Measurements from ENCODE around the gene TMEM270.
A peak's percentile ranks its signal among the peaks of the same experiment; 100 is the strongest.
"Not testable (repeated sequence)": the region's sequence is repeated elsewhere in the genome, so short reads cannot be mapped to it uniquely, and the experiment has no call there.

Gene TMEM270

GRCh38 chr7:73869011-73869798 is 8.2 kb downstream of the TMEM270 start:
- H3K4me1 Mint-ChIP-seq, result no peaks in the 10 kb centered on the region
- ATAC-seq (no peak), DNase-seq (no peak)
- H3K9me3 Mint-ChIP-seq, result no peaks in the 10 kb centered on the region
- H3K27me3 Mint-ChIP-seq, result no peaks in the 10 kb centered on the region
- no peak overlapping the region for H3K4me3 Mint-ChIP-seq
- H3K27ac Mint-ChIP-seq, result no peak overlapping the region

- Mint-ChIP-seq H3K9me3 (no peaks in the 10 kb centered on the region), H3K4me3 (no peak overlapping the region), H3K27ac (peak overlapping the region in 1 of 2 donors; percentile 42), H3K4me1 (no peaks in the 10 kb centered on the region), H3K27me3 (no peaks in the 10 kb centered on the region)
- ATAC-seq (no peak), DNase-seq (no peak)
Measured at GRCh38 chr7:73870041-73870492, 9.1 kb downstream of the TMEM270 start.

- H3K4me1 Mint-ChIP-seq, result no peaks in the 10 kb centered on the region
- no peaks in the 10 kb centered on the region for H3K27me3 Mint-ChIP-seq
- ATAC-seq (no peak), DNase-seq (no peak)
- no peak overlapping the region for H3K27ac Mint-ChIP-seq
- H3K4me3 Mint-ChIP-seq, result no peak overlapping the region
- no peaks in the 10 kb centered on the region for H3K9me3 Mint-ChIP-seq
Measured at GRCh38 chr7:73871163-73872011, 10.4 kb downstream of the TMEM270 start.

GRCh38 chr7:73872056-73872908 is 11.3 kb downstream of the TMEM270 start:
- H3K27ac Mint-ChIP-seq, result peak overlapping the region in 1 of 2 donors; percentile 59
- H3K4me1 Mint-ChIP-seq, result no peaks in the 10 kb centered on the region
- H3K27me3 Mint-ChIP-seq, result no peaks in the 10 kb centered on the region
- ATAC-seq (no peak), DNase-seq (no peak)
- H3K4me3 Mint-ChIP-seq, result no peak overlapping the region
- no peaks in the 10 kb centered on the region for H3K9me3 Mint-ChIP-seq

- no peak overlapping the region for H3K27ac Mint-ChIP-seq
- H3K4me1 Mint-ChIP-seq, result no peaks in the 10 kb centered on the region
- H3K4me3 Mint-ChIP-seq, result no peak overlapping the region
- DNase-seq (no peak), ATAC-seq (no peak)
- peaks cover 7% of the 10 kb centered on the region for H3K27me3 Mint-ChIP-seq
- no peaks in the 10 kb centered on the region for H3K9me3 Mint-ChIP-seq
Measured at GRCh38 chr7:73876361-73876760, 15.4 kb downstream of the TMEM270 start.

GRCh38 chr7:73876973-73877372 is 16.0 kb downstream of the TMEM270 start:
- ATAC-seq, result no peak
- H3K9me3 Mint-ChIP-seq, result no peaks in the 10 kb centered on the region
- H3K27ac Mint-ChIP-seq, result no peak overlapping the region
- DNase-seq, result no peak
- no peaks in the 10 kb centered on the region for H3K4me1 Mint-ChIP-seq
- no peak overlapping the region for H3K4me3 Mint-ChIP-seq
- peaks cover 7% of the 10 kb centered on the region for H3K27me3 Mint-ChIP-seq

- H3K4me1 Mint-ChIP-seq, result no peaks in the 10 kb centered on the region
- H3K27ac Mint-ChIP-seq, result no peak overlapping the region
- H3K9me3 Mint-ChIP-seq, result no peaks in the 10 kb centered on the region
- H3K4me3 Mint-ChIP-seq, result no peak overlapping the region
- ATAC-seq (no peak), DNase-seq (no peak)
- peaks cover 7% of the 10 kb centered on the region for H3K27me3 Mint-ChIP-seq
Measured at GRCh38 chr7:73879977-73880681, 19.2 kb downstream of the TMEM270 start.

GRCh38 chr7:73880755-73881328 is 19.9 kb downstream of the TMEM270 start:
- ATAC-seq, result no peak
- peaks cover 10% of the 10 kb centered on the region for H3K27me3 Mint-ChIP-seq
- no peak overlapping the region for H3K27ac Mint-ChIP-seq
- DNase-seq, result no peak
- no peak overlapping the region for H3K4me3 Mint-ChIP-seq
- no peaks in the 10 kb centered on the region for H3K4me1 Mint-ChIP-seq
- H3K9me3 Mint-ChIP-seq, result no peaks in the 10 kb centered on the region

GRCh38 chr7:73881352-73882046 is 20.5 kb downstream of the TMEM270 start:
- no peak overlapping the region for H3K4me3 Mint-ChIP-seq
- no peak for DNase-seq
- no peak for ATAC-seq
- no peaks in the 10 kb centered on the region for H3K4me1 Mint-ChIP-seq
- peaks cover 17% of the 10 kb centered on the region for H3K27me3 Mint-ChIP-seq
- no peak overlapping the region for H3K27ac Mint-ChIP-seq
- H3K9me3 Mint-ChIP-seq, result no peaks in the 10 kb centered on the region

GRCh38 chr7:73882047-73882402 is 21.1 kb downstream of the TMEM270 start:
- H3K9me3 Mint-ChIP-seq, result no peaks in the 10 kb centered on the region
- DNase-seq, result no peak
- H3K27me3 Mint-ChIP-seq, result peaks cover 22% of the 10 kb centered on the region
- no peaks in the 10 kb centered on the region for H3K4me1 Mint-ChIP-seq
- H3K27ac Mint-ChIP-seq, result no peak overlapping the region
- ATAC-seq, result no peak
- no peak overlapping the region for H3K4me3 Mint-ChIP-seq

- H3K27me3 Mint-ChIP-seq, result peaks cover 33% of the 10 kb centered on the region
- H3K9me3 Mint-ChIP-seq, H3K4me1 Mint-ChIP-seq, ATAC-seq, DNase-seq, H3K4me3 Mint-ChIP-seq: not testable (repeated sequence)
- peak overlapping the region in 1 of 2 donors; percentile 43 for H3K27ac Mint-ChIP-seq
Measured at GRCh38 chr7:73884867-73885422, 24.0 kb downstream of the TMEM270 start.

GRCh38 chr7:73885433-73885974 is 24.5 kb downstream of the TMEM270 start:
- Mint-ChIP-seq H3K4me3 (no peak overlapping the region), H3K27ac (peak overlapping the region in 1 of 2 donors; percentile 43), H3K4me1 (peaks cover 7% of the 10 kb centered on the region), H3K9me3 (no peaks in the 10 kb centered on the region), H3K27me3 (peaks cover 28% of the 10 kb centered on the region)
- no peak for DNase-seq
- no peak for ATAC-seq

- ATAC-seq (no peak), DNase-seq (no peak)
- Mint-ChIP-seq H3K4me1 (peaks cover 10% of the 10 kb centered on the region), H3K27me3 (peaks cover 26% of the 10 kb centered on the region), H3K9me3 (no peaks in the 10 kb centered on the region), H3K27ac (no peak overlapping the region), H3K4me3 (no peak overlapping the region)
Measured at GRCh38 chr7:73885975-73886798, 25.2 kb downstream of the TMEM270 start.

Measured in stimulated activated naive CD8-positive, alpha-beta T cell treated with anti-CD3 and anti-CD28 coated beads, Interleukin-15, amount 100 ng/mL, for 72 hours (primary cell).